NCI-H1092 (cell line): ENCODE results near the gene ACTR3.

Experiments used
- DNase-seq: peaks from one replicate; lab custom pipeline; 2025; lab: John Stamatoyannopoulos, UW

ACTR3 gene

DNA sequence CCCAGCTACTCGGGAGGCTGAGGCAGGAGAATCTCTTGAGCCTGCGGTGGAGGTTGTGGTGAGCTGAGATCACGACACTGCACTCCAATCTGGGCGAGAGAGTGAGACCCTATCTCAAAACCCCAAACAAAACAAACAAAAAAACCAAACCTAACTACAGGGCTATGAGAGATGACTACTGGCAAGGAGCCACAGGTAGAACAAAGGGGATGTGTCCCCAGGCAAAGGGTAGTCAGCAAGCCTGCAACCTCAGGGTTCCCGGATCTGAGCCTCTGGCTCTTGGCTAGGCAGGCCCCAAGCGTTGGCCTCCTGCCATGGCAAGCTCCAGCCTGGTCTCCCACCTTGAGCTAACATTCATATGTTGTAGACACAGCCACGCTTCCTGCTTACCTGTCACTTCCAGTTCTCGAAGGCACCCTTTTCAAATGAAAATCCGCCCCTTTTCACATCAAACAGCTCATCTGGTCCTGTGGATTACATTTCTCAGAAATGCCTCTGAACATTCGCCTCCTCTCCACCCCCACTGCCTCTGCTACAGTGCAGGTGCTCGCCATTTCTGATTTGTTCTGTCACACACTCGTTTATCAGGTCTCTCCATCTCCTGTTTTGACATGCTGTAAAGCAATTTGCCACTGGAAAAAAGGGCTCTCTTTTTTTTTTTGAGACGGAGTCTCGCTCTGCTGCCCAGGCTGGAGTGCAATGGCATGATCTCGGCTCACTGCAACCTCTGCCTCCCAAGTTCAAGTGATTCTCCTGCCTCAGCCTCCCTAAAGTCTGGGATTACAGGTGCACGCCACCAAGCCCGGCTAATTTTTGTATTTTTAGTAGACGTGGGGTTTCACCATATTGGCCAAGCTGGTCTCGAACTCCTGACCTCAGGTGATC, 13.1 kb upstream of the ACTR3 start:
- DNase-seq, result peak; percentile 59

DNA sequence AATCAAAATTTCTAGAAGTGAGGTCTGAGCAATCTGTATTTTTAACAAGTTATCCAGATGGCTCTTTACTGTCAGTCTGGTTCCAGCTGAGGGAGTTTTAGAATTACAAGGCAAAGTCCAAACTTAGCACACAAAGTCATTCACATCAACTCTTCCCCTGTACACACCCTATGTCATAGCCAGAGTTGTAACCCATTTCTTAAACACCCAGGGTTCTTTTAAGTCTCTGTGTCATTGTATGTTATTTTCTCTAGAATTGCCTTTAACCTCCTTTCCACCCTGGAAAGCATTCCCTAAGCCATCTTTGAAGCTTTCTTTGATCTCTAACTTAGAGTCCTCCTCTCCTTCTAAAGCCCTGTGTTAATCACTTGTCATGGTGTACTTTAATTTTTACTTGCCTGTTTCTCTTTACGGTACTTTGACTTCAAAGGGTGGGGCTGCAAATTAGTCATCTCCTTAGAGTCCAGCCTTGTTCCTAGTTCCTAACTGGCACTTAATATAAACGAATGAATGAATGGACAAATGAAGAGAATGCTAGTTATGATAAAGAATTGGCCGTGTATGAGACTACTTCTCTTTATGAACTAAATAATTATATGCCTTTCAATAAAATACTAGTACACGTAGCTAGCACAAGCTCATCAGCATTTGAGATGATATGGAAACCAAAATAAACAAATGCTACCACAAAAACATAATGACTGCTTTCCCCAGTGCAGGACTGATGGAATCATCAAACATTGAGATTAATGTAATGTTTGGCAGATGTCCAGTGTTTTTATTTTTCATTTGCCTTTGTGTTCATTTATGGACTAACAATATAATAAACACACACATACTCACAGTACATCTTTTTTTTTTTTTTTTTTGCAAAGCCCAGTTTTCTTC, 11.9 kb upstream of the ACTR3 start:
- DNase-seq, result peak; percentile 0

DNA sequence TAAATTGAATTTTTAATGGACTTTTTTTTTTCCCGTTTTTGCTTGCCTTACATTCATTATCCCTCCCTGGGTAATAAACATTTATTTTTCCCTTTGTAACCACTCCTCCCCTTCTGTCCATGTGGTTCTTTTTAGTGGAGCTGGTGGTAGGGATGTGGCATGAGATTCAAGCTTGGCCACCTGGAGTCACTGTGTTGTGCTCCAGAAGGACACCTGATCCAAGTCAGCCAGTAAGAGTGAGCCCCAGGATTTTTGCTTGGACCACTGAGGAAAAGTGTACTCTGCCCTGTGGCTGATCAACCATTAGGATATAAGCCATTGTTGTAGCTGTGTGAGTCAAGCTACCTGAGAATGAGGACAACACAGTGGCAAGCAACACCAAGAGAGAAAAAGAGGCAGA, 11.1 kb upstream of the ACTR3 start:
- DNase-seq, result no peak

DNA sequence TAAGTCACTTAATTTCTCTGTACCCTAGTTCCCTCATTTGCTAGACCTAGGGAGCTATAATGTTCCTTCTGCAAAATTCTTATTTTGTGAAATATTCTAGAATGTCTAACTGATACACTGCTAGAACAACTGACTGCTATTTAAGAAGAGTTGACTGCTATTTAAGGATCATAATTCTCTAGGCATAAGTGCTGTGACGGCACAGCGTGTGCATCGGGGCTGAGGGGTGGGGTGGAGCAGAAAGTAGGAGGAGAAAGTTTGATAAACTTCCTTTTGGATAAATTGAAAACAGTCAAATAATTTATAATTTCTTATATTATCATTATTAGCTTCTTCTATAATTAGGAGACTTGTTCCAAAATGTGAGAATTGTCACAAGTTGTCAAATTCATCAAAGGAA, 10.4 kb upstream of the ACTR3 start:
- no peak for DNase-seq

DNA sequence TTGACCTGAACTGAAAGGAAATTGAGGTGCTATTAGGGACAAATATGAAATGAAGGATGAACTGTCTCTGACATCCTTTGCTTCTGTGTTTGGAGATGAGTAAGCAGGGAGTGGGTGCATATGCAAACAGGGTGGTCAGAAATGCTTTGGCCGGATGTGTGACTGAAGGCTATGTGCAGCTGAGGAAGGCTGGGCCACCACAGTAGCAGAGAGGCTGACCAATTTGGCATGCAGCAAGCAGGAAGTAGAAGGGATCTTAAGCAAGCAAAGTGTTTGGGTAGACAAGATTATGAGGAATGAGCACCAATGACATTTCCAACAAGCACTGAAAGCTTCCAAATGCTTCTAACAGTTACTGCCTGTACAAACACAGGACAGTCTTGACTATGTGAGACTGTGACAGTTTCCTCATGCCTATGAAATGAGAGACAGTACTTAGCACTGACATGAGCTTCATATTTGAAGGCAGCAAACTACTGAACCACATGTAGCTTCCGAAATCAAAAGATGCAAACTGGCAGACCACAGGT, 3.3 kb upstream of the ACTR3 start:
- no peak for DNase-seq

DNA sequence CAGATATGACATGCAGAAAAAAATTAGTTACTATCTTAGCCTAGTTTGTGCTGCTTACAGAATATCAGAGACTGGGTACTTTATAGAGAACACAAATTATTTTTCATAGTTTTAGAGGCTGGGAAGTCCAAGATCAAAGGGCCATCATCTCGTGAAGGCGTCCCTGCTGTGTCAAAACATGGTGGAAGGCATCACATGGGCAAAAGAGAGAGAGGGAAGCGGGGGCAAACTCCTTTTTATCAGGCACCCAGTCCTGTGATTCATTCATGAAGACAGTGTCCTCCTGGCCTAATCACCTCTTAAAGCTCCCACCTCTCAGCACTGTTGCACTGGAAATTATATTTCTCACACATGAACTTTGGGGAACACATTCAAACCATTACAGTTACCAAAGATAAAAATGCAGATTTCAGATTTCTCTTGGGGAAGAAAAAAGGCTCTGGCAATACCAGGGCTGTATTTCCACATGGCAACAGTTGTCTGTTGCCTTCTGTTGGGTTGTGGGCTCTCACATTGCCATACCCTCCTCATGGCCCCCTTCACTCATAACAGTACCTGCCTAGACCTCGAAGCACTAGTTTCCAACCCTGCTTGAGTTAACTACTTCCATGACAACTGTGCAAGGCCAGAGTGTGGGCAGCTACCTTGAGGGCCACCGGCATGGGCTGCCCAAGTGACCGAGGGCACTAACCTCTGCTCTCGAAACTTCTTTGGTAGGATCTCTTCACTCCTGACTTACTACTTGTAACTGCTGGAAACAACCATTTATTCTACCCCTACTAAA, 2.7 kb upstream of the ACTR3 start:
- no peak for DNase-seq

DNA sequence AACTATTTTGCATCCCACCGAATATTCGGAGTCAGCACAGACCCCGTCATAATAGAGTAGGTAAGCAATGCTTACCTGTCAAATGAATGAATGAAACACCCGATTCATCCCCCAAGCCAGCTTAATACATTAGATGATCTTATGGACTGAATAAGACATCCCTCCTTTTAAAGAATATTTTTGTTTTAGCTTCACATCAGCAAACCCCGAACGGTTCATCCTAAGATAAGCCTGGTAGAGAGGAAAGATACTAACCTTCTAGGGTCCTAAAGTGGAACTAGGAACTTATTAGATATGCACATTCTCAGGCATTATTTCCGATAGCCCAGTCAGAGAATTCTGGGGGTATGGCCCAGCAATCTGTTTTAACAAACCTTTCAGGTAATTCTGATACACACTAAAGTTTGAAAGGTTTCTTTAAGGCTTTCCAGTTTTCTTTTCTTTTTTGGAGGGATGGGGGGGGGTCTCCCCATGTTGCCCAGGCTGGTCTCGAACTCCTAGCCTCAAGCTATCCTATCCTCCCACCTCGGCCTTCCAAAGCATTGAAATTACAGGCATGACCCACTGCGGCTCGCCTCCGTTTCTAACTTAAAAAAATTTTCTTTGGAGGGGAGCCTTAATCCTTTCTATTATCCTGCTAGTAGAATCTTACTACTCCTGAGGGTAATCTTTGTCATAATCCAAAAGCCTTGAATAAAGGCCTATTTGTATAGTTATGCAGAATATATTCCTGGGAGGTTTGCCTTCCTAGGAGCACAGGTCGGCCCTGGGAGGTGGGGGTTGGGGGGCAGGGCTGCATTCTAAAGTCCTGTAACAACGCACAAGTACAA, 1.0 kb upstream of the ACTR3 start:
- no peak for DNase-seq

DNA sequence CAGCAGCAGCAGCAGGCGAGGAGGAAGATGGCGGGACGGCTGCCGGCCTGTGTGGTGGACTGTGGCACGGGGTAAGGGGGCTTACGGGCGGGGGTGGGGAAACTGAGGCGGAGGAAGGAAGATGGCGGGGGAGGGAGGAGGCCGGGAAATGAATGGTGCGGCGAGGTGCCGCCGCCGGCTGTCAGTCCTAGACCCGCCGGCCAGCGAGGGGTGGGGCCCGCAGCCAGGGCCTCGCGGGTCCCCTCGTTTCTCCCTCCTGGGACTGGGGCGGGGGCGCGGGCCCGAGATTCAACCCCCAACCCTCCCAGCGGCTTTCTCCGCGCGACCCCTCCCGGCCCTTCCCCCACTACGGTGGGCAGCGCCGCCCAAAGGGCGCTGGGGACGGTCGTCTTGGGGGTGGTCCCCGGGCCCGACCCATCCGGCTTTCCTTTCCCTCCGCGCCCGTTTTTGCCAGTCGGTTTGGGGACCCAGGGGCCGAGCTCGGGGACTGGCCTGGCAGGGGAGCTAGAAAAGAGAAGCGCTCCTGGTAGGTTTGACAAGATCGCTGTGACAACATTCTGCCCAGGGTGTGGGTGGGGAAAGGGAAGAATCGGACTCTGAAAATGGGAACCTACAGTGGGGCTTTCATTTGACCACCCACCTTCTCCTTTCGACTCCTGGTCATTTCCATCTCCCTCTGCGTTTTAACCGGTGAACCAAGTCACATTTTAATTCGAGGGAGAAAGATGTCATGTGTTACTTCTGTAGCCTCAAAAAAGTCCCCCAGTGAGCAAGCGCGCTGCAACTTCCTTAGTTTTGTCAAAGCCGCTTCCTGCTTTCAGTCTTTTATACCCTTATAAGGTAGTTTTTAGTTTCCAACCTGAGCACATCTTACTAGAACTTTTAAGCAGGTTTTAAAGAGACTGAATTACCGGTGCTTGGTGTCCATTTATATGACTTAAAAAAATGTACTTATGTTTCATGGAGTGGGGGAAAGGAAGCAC, 655 bp downstream of the ACTR3 start:
- peak; percentile 9 for DNase-seq

DNA sequence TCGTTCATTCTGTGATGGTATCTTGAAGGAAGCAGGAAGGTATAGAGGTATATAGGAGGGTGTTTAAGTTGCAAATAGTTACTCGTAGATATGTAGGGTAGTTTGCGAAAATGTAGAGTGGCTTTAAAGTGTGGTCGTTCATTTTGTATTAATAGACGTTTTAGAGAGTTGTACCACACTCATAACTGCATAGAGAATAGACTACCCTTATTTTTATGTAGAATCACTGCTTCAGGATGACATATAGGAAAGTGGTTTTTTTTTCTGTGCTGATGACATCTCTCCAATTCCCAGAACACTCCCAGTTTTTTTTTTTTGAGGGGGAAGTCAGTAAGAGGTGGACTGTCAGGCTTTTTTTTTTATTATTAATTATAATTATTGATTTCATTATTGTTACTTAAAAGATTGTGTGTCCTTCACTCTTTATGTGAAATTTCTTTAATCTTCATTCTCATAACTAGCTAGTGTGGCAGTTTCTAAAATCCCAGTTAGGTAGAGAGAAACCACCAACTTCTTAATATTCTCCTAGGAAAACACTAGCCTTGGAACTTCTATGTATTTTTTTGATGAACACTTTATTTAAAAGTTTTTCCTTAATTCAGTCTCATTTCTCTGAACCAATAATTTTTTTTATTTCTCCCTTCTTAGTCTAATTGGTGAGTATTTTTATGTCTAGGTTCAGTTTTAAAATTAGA, 1.5 kb downstream of the ACTR3 start:
- no peak for DNase-seq

DNA sequence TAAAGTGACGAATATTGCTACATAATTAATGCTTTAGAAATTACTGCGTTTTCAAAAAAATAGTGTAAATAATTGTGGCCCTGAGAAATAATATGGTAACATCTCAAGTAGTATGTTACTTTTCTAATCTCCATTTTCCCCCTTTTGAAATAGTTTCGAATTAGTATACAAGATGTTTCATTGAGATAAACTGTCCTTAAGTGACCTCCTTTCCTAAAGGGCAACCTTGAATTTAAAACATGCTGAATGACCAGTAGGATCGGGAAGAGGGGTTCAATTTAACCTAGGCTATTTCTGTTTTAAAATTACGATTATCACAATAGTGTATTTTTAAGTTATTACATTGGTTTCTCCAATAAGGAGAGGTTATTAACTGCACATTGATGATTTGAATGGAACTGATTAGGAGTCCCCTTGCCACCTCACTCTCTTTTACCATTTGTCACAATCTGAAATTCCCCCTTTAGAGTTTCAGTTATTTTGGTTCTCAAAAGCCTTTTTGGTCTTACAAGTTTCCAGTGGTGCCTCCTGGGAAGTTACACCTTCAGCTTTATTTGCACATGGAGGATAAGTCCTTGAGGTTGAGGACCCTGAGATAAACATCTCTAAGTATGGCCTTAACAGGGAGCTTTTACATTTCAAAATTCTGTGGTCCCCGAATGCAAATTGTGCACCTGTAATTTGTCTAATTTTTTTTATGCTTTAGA, 2.3 kb downstream of the ACTR3 start:
- DNase-seq, result no peak

DNA sequence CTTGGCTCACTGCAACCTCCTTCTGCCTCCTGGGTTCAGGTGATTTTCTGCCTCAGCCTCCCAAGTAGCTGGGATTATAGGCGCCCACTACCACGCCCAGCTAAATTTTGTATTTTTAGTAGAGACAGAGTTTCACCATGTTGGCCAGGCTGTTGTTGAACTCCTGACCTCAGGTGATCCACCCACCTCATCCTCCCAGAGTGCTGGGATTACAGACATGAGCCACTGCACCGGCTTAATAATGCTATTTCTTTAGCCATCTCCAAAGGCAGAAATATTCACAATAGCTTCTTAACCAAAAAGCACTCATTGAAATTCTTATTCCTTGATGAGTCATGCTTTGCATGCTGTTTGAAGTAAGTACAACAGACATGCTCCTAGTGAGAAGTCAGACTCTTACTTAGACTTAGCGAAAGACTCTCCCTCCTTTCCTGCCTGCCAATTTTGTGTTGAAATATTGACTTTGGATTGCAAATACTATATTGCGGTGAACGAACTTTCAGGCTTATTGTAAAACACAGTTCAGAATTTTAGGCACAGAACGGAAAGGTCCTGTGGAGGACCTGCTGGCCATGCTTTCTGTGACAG, 4.4 kb downstream of the ACTR3 start:
- no peak for DNase-seq

DNA sequence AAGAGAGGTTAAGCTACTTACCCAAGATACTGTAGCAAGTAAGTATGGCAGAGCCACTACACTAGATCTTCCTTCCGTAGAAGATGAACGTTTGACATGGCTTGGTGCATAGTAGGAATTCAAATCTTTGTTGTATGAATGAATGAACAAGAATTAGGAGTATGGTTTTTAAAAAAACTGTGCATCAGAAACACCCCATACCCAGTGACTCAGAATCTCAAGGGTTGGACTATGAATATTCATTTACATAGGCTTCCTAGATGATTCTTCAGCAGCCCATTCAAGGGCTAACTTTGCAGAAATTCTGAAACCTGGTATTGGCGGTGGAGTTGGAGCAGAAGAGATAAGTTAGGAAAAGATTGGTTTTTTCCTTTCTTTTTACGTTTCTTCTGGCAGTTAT, 5.4 kb downstream of the ACTR3 start:
- no peak for DNase-seq

DNA sequence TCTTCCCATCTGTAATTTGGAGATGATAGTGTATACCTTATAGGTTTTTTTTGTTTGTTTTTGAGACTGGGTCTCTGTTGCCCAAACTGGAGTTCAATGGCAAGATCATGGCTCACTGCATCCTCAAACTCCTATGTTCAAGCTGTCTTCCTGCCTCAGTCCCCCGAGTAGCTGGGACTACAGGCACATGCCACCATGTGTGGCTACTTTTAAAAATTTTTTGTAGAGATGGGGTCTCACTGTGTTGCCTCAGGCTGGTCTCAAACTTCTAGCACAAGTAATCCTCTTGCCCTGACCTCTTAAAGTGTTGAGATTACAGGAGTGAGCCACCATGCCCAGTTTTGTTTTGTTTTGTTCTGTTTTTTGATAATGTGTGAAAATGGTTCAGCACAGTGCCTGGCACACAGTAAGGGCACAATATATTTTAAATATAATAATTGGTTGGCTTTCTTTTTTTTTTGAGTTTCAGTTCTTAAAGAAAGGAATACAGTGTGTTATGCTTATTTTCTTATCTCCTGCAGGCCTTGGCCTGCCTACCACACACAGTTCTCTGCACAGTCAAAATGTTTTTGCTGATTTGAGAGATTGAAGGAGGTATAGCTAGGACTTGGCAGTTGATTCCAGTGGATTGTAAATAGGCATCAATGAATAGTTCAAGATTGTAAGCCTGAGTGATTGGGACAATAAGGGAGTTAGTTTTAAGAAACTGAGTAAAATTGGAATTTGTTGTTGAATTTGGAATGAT, 6.1 kb downstream of the ACTR3 start:
- DNase-seq, result no peak

DNA sequence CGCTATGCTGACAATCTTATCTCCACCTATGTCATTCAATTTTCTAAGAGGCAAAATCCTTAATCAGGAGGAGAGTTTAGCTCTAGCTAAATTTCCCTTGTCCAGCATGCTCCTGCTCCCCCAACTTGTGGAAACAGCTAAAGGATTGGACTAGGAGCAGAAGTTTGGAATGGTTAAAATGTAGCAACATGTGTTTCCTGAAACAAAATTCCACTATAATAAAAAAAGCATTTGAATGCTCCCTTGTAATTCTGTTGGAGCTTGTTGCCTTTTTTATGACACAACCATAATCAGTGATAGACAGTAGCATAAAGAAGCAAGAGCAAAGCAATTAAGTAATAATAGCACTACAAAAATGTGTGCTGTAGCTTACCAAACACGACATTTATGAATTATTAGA, 6.9 kb downstream of the ACTR3 start:
- no peak for DNase-seq

DNA sequence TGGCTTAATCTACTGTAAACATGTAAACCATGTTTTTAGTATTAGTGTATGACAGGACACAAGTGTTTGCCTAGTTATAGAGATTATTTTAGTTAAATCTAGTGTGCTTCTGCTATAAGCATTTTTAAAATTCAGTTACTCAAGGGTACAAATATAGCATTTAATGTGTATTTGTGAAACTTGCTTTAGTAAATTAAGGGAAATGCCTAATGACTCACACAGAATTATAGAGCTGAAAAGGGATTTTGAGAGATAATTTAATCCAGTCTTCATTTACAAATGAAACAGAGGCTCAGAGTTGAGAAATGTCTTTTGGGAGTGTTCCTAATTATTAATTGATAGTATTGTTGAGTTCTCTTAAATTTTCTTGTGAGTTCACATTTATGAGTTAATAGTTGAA, 8.2 kb downstream of the ACTR3 start:
- no peak for DNase-seq

DNA sequence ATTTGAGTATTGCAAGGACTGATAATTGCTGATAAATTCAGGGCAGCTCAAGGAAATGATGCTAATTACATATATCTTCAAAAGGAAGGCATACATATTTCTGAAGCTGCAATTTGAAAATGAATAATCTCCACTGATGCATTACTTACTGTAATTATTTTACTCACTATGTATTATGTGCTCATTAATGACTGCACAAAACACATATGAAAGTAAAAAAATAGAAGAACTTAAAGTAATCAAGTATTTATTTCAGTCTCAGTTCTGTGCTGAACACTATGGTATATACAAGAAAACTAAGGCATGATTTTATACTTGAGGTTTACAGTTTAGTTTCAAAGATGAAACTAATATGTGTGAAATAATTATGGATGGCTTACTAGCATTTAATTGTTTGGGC, 9.3 kb downstream of the ACTR3 start:
- no peak for DNase-seq

DNA sequence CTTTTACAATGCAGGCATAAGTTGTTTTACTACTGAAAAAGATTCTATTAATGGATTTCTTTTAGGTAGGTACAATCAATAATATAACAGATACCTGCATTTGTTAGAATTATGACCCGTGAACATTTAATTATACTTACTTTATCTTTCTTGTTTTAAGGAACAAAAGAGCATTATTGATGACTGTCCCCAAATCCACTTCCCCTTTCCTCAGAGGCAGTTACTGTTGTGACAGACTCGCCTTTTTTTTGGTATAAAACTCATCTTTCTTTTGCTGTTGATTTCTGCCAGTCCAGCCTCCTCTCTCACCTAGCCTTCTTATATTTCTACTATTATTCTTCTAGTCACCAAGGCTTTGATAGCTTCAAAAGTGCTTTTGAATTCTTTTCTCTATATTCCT, 12.1 kb downstream of the ACTR3 start:
- DNase-seq, result no peak

DNA sequence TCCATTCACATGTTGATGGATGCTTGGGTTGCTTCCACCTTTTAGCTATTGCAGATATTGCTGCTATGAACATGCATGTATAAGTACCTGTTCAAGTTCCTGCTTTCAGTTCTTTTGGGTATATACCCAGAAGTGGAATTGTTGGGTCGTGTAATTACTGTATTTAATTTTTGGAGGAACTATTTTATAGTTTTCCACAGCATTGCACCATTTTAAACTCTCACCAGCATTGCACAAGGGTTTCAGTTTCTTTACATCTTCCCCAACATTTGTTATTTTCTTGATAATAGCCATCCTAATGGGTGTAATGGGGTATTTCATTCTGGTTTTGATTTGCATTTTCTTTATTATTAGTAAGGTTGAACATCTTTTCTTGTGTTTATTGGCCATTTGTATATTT, 16.0 kb downstream of the ACTR3 start:
- no peak for DNase-seq
